Measurements from ENCODE around the gene ABO. TPM values are rescaled to one million over a fixed set of nuclear protein-coding genes. Genes with fewer than 3 reads are reported as not detected.
"Not testable (repeated sequence)": the region's sequence is repeated elsewhere in the genome, so short reads cannot be mapped to it uniquely, and the experiment has no call there.

Gene ABO
- total and polyA plus RNA-seq, 2 donors (not counting 1 experiment from before 2014, with no cell fraction given): not detected

- H3K27me3 ChIP-seq (replicated peaks in 1 of 4; ENCODE audit: control extremely low read depth in 1 of 4, control insufficient read depth in 3 of 4, insufficient read depth in 4 of 4, low read length in 3 of 4); H3K4me3 ChIP-seq (ENCODE audit: control extremely low read depth in 1 of 5, extremely low read depth in 1 of 5, insufficient read depth in 1 of 5, low read depth in 2 of 5, low read length in 4 of 5); H3K36me3 ChIP-seq (replicated peaks in 1 of 2; ENCODE audit: control extremely low read depth in 1 of 2, control insufficient read depth in 1 of 2, extremely low read depth in 1 of 2, insufficient read depth in 2 of 2, low read length in 1 of 2); H3K27ac ChIP-seq (ENCODE audit: low read length in 2 of 2); H3K4me1 Mint-ChIP-seq; CTCF ChIA-PET; DNase-seq; H3K4me2 ChIP-seq (replicated peaks; ENCODE audit: low read depth, low read length, poor library complexity, severe bottlenecking); intact Hi-C loops (cut with micrococcal nuclease); ATAC-seq (ENCODE audit: low read depth); H3K9ac ChIP-seq (ENCODE audit: low read length); H3K9me3 Mint-ChIP-seq (ENCODE audit: insufficient read depth); H2AFZ ChIP-seq (ENCODE audit: insufficient read depth, low read depth, low read length, poor library complexity, severe bottlenecking); H4K20me1 ChIP-seq (ENCODE audit: control insufficient read depth, insufficient read depth, low read length, poor library complexity, severe bottlenecking); H3K4me1 ChIP-seq (ENCODE audit: control insufficient read depth in 2 of 2, insufficient read depth in 2 of 2, low read length in 2 of 2); POLR2A ChIA-PET; H3K79me2 ChIP-seq (ENCODE audit: control insufficient read depth, insufficient read depth, low read length); H3K4me3 Mint-ChIP-seq; H3K27ac Mint-ChIP-seq: not testable (repeated sequence)
- peaks cover 0 to 11% (median 0%) of the 10 kb centered on the region in 3 donors for H3K9me3 ChIP-seq (ENCODE audit: control extremely low read depth in 1 of 3, control insufficient read depth in 2 of 3, insufficient read depth in 1 of 3, low read length in 2 of 3)
- H3K27me3 Mint-ChIP-seq: peaks cover 25% of the 10 kb centered on the region
- no CpG with 5 or more reads among the region's 18 CpGs for WGBS (ENCODE audit: insufficient coverage)
Measured at GRCh38 chr9:133208880-133209300, 66.1 kb downstream of the ABO start, which contains the start of gene OBP2B. Gene OBP2B (minus strand): TSS chr9:133209250. CDS start chr9:133209199, 51 bp downstream.

GRCh38 chr9:133208171-133208879, 66.7 kb downstream of the ABO start:
- DNase-seq; H4K20me1 ChIP-seq (ENCODE audit: control insufficient read depth, insufficient read depth, low read length, poor library complexity, severe bottlenecking); H3K4me3 ChIP-seq (ENCODE audit: control extremely low read depth in 1 of 5, extremely low read depth in 1 of 5, insufficient read depth in 1 of 5, low read depth in 2 of 5, low read length in 4 of 5); POLR2A ChIA-PET; H3K9me3 Mint-ChIP-seq (ENCODE audit: insufficient read depth); H3K27ac ChIP-seq (ENCODE audit: low read length in 2 of 2); H2AFZ ChIP-seq (ENCODE audit: insufficient read depth, low read depth, low read length, poor library complexity, severe bottlenecking); H3K4me1 Mint-ChIP-seq; H3K9ac ChIP-seq (ENCODE audit: low read length); H3K27ac Mint-ChIP-seq; CTCF ChIA-PET; H3K27me3 ChIP-seq (replicated peaks in 1 of 4; ENCODE audit: control extremely low read depth in 1 of 4, control insufficient read depth in 3 of 4, insufficient read depth in 4 of 4, low read length in 3 of 4); intact Hi-C loops (cut with micrococcal nuclease); H3K4me3 Mint-ChIP-seq; ATAC-seq (ENCODE audit: low read depth); H3K79me2 ChIP-seq (ENCODE audit: control insufficient read depth, insufficient read depth, low read length); H3K4me2 ChIP-seq (replicated peaks; ENCODE audit: low read depth, low read length, poor library complexity, severe bottlenecking); H3K4me1 ChIP-seq (ENCODE audit: control insufficient read depth in 2 of 2, insufficient read depth in 2 of 2, low read length in 2 of 2); H3K36me3 ChIP-seq (replicated peaks in 1 of 2; ENCODE audit: control extremely low read depth in 1 of 2, control insufficient read depth in 1 of 2, extremely low read depth in 1 of 2, insufficient read depth in 2 of 2, low read length in 1 of 2): not testable (repeated sequence)
- 82% methylated on average over 4 of the region's 16 CpGs for WGBS (ENCODE audit: insufficient coverage)
- H3K27me3 Mint-ChIP-seq: peaks cover 20% of the 10 kb centered on the region
- H3K9me3 ChIP-seq (ENCODE audit: control extremely low read depth in 1 of 3, control insufficient read depth in 2 of 3, insufficient read depth in 1 of 3, low read length in 2 of 3): peaks cover 0 to 11% (median 0%) of the 10 kb centered on the region in 3 donors

Data from B cell (primary cell).